ENCODE data around the gene AFMID.

- TF ChIP-seq CTCF (IDR thresholded peaks at IDR 0.05) (no peak), MYBL2 (CRISPR knock-in tag; IDR thresholded peaks at IDR 0.05) (no peak), ZNF416 (CRISPR knock-in tag; IDR thresholded peaks at IDR 0.05) (no peak), ARID4B (CRISPR knock-in tag; IDR thresholded peaks at IDR 0.05; ENCODE audit: borderline replicate concordance) (no peak), USF2 (CRISPR knock-in tag; IDR thresholded peaks at IDR 0.05) (no peak), MAX (CRISPR knock-in tag; IDR thresholded peaks at IDR 0.05) (no peak), AFF4 (CRISPR knock-in tag; IDR thresholded peaks at IDR 0.05; ENCODE audit: borderline replicate concordance) (no peak), FOXP4 (CRISPR knock-in tag; IDR thresholded peaks at IDR 0.05) (no peak), ATF3 (CRISPR knock-in tag; conservative IDR thresholded peaks at IDR 0.05) (no peak), ATF2 (CRISPR knock-in tag; IDR thresholded peaks at IDR 0.05; ENCODE audit: borderline replicate concordance, low read depth) (no peak), CREM (CRISPR knock-in tag; IDR thresholded peaks at IDR 0.05) (no peak), ZNF396 (CRISPR knock-in tag; IDR thresholded peaks at IDR 0.05; ENCODE audit: borderline replicate concordance) (no peak), IRF2 (CRISPR knock-in tag; IDR thresholded peaks at IDR 0.05; ENCODE audit: borderline replicate concordance, low read depth) (no peak), ZNF281 (CRISPR knock-in tag; IDR thresholded peaks at IDR 0.05) (no peak)
Measured at GRCh38 chr17:78180508-78180907, 6.7 kb upstream of the AFMID start.
